Gastrocnemius medialis (tissue), 4 donors: Measurements from ENCODE around the gene FAM78A. TPM values are rescaled to one million over a fixed set of nuclear protein-coding genes. Genes with fewer than 3 reads are reported as not detected.

Source experiments
- ATAC-seq, 2 donors: fragments of 150-250 bp; one replicate each; pipeline ENCODE4 v1.9.1; 2016
- DNase-seq, 2 donors: peaks; one replicate each; pipeline ENCODE4 v3.0.0-alpha.2; 2019
- H3K27ac ChIP-seq, 4 donors: fragments of 200-600 bp; sonication (generic); 1 replicate in 1 of 4; 2 replicates in 3 of 4; pipeline ENCODE4 v1.5.1; 2016 to 2018; ENCODE audit warnings: mild to moderate bottlenecking in 2 of 4, moderate library complexity in 1 of 4
- H3K27me3 ChIP-seq, 3 donors: fragments of 200-600 bp; sonication (generic) in 2 of 3; 1 replicate in 1 of 3; 2 replicates in 2 of 3; pipeline versions ENCODE4 v1.5.1 to v1.6.0; 2016 to 2019; ENCODE audit warnings: mild to moderate bottlenecking in 1 of 3, moderate library complexity in 1 of 3
- H3K36me3 ChIP-seq, 2 donors: fragments of 200-600 bp; sonication (generic) in 1 of 2; one replicate each; pipeline ENCODE4 v1.5.1; 2017 to 2018
- H3K4me1 ChIP-seq, 2 donors: fragments of 200-600 bp; sonication (generic) in 1 of 2; one replicate each; pipeline ENCODE4 v1.5.1; 2016 to 2017; ENCODE audit warnings: mild to moderate bottlenecking in 2 of 2
- H3K4me3 ChIP-seq, 4 donors: fragments of 200-600 bp; sonication (generic) in 3 of 4; 1 replicate in 1 of 4; 2 replicates in 3 of 4; pipeline ENCODE4 v1.5.1; 2016 to 2019; ENCODE audit warnings: mild to moderate bottlenecking in 2 of 4
- H3K9me3 ChIP-seq, 3 donors: fragments of 200-600 bp; sonication (generic) in 2 of 3; 1 replicate in 1 of 3; 2 replicates in 2 of 3; pipeline ENCODE4 v1.5.1; 2016 to 2019
- CTCF ChIP-seq, 5 experiments: fragments of 450-650 bp in 3 of 5; fragments of 200-600 bp in 2 of 5; sonication (generic) in 2 of 5; IDR thresholded peaks in 4 of 5; conservative IDR thresholded peaks in 1 of 5; 1 replicate in 4 of 5; 2 replicates in 1 of 5; pipeline ENCODE4 v1.5.1; 2016 to 2019; ENCODE audit warnings: antibody characterized with exemption in 5 of 5, mild to moderate bottlenecking in 3 of 5, moderate library complexity in 3 of 5
- POLR2A ChIP-seq, 2 donors: fragments of 450-650 bp; IDR thresholded peaks; one replicate each; pipeline ENCODE4 v1.6.1; 2017; ENCODE audit warnings: antibody characterized with exemption in 2 of 2, mild to moderate bottlenecking in 2 of 2, moderate library complexity in 2 of 2
- in situ Hi-C, 4 donors: fragments of 200-750 bp; cut with MboI; loops; one replicate each; pipeline versions ENCODE4 v1.15.0 to v1.8.0; 2017; ENCODE audit warnings: low sequenced_read_pairs in 4 of 4
- intact Hi-C: fragments of 100-400 bp; cut with DNase I; formaldehyde crosslinking; loops from one replicate; pipeline ENCODE4 v1.15.1; 2023; ENCODE audit warnings: low total_unique reads
- total RNA-seq, 4 donors: library from RNA; depleted of rRNA; stranded (reverse); fragments of >200 nt; gene quantifications; one replicate each; pipeline versions ENCODE4 v1.1.0 to v1.2.3, GENCODE V29; 2016

FAM78A gene
- total RNA-seq, 4 donors from 2014 or later = 3.6 to 16.0 (median 10.1) TPM

DNA sequence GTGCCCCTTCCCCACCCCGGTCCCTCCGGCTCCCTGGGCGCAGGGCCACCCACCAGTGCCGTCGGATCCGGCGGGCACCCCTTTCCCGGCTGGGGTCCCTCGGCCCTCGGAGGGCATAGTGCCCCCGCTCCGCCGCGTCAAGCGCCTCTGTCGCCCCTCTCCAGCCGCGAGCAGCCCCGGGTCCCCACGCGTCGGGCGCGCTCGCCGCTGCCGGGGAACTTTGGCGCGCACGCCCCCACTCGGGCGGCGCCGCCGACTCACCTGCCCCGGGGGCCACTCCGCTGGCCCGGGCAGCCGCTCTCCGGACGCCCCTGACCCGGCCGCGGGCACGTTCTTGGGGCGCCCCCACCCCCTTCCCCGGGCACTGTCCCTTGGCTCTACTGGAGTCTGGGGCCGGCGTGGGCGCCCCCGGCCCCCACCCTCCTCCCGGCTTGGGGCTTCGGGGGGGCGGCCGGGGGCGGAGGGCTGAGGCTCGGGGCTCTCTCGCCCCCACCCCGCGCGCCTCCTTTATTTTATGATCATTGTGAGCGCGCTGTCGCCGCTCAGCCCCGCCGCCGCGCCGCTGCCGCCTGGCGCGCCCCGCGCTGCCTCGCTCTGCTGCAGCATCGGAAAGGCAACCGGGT, 1.1 kb upstream of the FAM78A start:
- no peak for DNase-seq
- in situ Hi-C loops (no loop called here), intact Hi-C loops (no loop called here)
- no peaks in the 10 kb centered on the region for H3K9me3 ChIP-seq
- H3K4me1 ChIP-seq = peaks cover 48 to 49% of the 10 kb centered on the region in 2 donors
- peak overlapping the region; percentile 64 to 82 (median 74) for H3K4me3 ChIP-seq
- H3K27ac ChIP-seq = peak overlapping the region; percentile 94 to 100 (median 98)
- peak; percentile 18 to 27 for ATAC-seq
- no peaks in the 10 kb centered on the region for H3K36me3 ChIP-seq
- peak in 1 of 2 donors; percentile 13 for TF ChIP-seq POLR2A (IDR thresholded peaks at IDR 0.05)
- TF ChIP-seq CTCF (IDR thresholded peaks at IDR 0.05 in 4 of 5, conservative IDR thresholded peaks at IDR 0.05 in 1 of 5) = peak in 1 of 5 experiments; percentile 15
- no peaks in the 10 kb centered on the region for H3K27me3 ChIP-seq

DNA sequence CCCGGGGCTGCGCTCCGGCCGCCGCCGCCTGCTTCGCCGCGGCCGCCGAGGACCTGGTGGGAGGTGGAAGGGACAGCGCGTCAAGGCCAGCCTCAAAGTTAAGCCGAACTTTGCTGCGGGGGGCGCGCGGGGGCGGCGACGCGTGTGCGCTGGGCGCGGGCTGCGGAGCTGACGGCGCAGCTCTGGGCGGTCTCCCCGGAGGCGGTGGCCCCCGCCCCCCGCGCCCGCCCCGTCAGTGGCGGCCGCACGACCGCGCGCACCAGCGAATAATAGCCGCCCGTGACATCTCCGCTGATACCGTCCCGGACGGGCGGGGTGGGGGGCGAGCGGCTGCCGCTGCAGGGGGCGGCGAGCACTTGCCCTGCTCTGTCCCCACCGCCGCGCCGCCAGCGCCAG, 579 bp upstream of the FAM78A start:
- Histone ChIP-seq H3K9me3 (no peaks in the 10 kb centered on the region), H3K36me3 (no peaks in the 10 kb centered on the region), H3K4me1 (peaks cover 48 to 49% of the 10 kb centered on the region in 2 donors), H3K27ac (peak overlapping the region; percentile 94 to 100 (median 98)), H3K4me3 (peak overlapping the region; percentile 64 to 82 (median 74)), H3K27me3 (no peaks in the 10 kb centered on the region)
- TF ChIP-seq POLR2A (IDR thresholded peaks at IDR 0.05) = no peak
- no peak for TF ChIP-seq CTCF (IDR thresholded peaks at IDR 0.05 in 4 of 5, conservative IDR thresholded peaks at IDR 0.05 in 1 of 5)
- DNase-seq (no peak), ATAC-seq (peak; percentile 7 to 10)
- intact Hi-C loops = no loop called here
- in situ Hi-C loops = no loop called here

- H3K27ac ChIP-seq = peak overlapping the region; percentile 94 to 100 (median 98)
- DNase-seq = peak in 1 of 2 donors; percentile 82
- no peaks in the 10 kb centered on the region for H3K36me3 ChIP-seq
- TF ChIP-seq CTCF (IDR thresholded peaks at IDR 0.05 in 4 of 5, conservative IDR thresholded peaks at IDR 0.05 in 1 of 5) = peak in 2 of 5 experiments; percentile 7 to 44
- TF ChIP-seq POLR2A (IDR thresholded peaks at IDR 0.05) = no peak
- H3K9me3 ChIP-seq = no peaks in the 10 kb centered on the region
- intact Hi-C loops (no loop called here), in situ Hi-C loops (no loop called here)
- no peaks in the 10 kb centered on the region for H3K27me3 ChIP-seq
- H3K4me3 ChIP-seq = peak overlapping the region; percentile 64 to 82 (median 74)
- ATAC-seq = peak; percentile 25 to 34
- H3K4me1 ChIP-seq = peaks cover 57% of the 10 kb centered on the region in 2 donors
These were observed 797 bp downstream of the FAM78A start for GRCh38 chr9:131275332-131276093.

GRCh38 chr9:131274674-131275331, 1.5 kb downstream of the FAM78A start:
- H3K4me1 ChIP-seq = peaks cover 62 to 63% of the 10 kb centered on the region in 2 donors
- ATAC-seq = peak; percentile 41 to 45

More at GRCh38 chr9:131274674-131275331, 1.5 kb downstream of the FAM78A start:
- in situ Hi-C loops = no loop called here
- H3K9me3 ChIP-seq = no peaks in the 10 kb centered on the region
- peak; percentile 75 to 84 for DNase-seq
- H3K4me3 ChIP-seq = peak overlapping the region; percentile 64 to 82 (median 74)
- no peaks in the 10 kb centered on the region for H3K27me3 ChIP-seq
- TF ChIP-seq POLR2A (IDR thresholded peaks at IDR 0.05) = peak; percentile 92 to 93
- TF ChIP-seq CTCF (IDR thresholded peaks at IDR 0.05 in 4 of 5, conservative IDR thresholded peaks at IDR 0.05 in 1 of 5) = peak in 1 of 5 experiments; percentile 27
- no peaks in the 10 kb centered on the region for H3K36me3 ChIP-seq
- H3K27ac ChIP-seq = peak overlapping the region; percentile 94 to 100 (median 98)
- intact Hi-C loops = no loop called here
